ENCODE measurements around the gene RUNDC3A. TPM values are rescaled to one million over a fixed set of nuclear protein-coding genes. Genes with fewer than 3 reads are reported as not detected.

The RUNDC3A gene
- total RNA-seq, 1 donor from 2014 or later = 0.60 TPM

DNA sequence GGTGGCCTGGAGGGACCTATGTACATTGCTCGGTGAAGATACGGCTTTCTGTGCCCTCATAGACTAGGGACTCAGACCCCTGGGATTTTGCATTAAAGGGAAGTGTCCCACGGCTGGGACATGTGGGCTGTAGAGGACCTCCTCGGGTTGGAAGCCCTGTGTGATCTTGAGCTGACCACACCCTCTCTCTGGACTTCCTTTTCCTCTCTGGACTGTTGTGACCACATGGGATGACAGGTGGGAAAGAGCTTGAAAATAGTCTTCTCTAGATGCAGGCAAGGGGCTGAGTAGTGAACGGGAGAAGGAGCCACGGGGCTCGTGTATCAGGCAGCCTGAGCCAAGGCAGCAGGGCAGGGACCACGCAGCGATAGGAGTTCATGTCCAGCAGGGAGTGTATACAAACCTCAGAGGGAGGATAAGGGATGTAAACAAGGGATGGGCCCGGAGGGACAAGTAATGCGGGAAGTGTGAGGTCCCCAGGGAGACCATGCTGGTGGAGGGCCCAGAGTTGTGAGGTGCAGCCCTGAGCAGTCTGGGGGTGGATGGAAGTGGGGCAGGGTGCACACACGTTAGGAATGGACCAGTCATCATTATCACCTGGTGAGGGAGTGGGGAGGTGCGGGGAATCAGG, 36.0 kb upstream of the RUNDC3A start:
- Mint-ChIP-seq H3K27ac (no peak overlapping the region), H3K4me3 (no peak overlapping the region), H3K27me3 (ENCODE audit: low read depth) (peaks cover 14% of the 10 kb centered on the region), H3K36me3 (no peaks in the 10 kb centered on the region), H3K9me3 (no peaks in the 10 kb centered on the region), H3K4me1 (no peaks in the 10 kb centered on the region)
- TF ChIP-seq, protein P1, sequence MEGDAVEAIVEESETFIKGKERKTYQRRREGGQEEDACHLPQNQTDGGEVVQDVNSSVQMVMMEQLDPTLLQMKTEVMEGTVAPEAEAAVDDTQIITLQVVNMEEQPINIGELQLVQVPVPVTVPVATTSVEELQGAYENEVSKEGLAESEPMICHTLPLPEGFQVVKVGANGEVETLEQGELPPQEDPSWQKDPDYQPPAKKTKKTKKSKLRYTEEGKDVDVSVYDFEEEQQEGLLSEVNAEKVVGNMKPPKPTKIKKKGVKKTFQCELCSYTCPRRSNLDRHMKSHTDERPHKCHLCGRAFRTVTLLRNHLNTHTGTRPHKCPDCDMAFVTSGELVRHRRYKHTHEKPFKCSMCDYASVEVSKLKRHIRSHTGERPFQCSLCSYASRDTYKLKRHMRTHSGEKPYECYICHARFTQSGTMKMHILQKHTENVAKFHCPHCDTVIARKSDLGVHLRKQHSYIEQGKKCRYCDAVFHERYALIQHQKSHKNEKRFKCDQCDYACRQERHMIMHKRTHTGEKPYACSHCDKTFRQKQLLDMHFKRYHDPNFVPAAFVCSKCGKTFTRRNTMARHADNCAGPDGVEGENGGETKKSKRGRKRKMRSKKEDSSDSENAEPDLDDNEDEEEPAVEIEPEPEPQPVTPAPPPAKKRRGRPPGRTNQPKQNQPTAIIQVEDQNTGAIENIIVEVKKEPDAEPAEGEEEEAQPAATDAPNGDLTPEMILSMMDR (IDR thresholded peaks at IDR 0.05; ENCODE audit: unreplicated experiment) = no peak
- DNase-seq (ENCODE audit: low spot score in 2 of 2, unreplicated experiment in 2 of 2) = no peak

DNA sequence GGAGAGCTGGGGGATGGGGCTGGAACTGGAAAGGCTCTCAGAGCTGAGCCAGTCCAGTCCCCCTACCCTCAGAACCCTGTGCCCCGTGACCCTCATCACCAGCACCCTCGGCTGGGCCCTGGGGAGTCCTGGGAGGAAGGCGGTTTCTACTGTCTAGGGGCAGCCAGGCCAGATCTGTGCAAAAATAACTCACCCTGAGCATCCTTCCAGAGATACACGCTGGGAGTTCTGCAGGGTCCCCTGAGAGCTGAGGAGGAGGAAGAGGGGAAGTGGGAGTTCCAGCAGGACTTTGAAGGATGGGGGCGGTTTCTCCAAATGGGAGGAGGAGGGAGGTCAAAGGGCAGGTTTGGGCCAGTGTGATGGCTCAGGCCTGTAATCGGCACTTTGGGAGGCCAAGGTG, 35.4 kb upstream of the RUNDC3A start:
- TF ChIP-seq, protein P1 (IDR thresholded peaks at IDR 0.05; ENCODE audit: unreplicated experiment) = no peak
- no peak overlapping the region for H3K4me3 Mint-ChIP-seq
- DNase-seq (ENCODE audit: low spot score in 2 of 2, unreplicated experiment in 2 of 2) = no peak
- no peaks in the 10 kb centered on the region for H3K4me1 Mint-ChIP-seq
- H3K36me3 Mint-ChIP-seq = no peaks in the 10 kb centered on the region
- peaks cover 14% of the 10 kb centered on the region for H3K27me3 Mint-ChIP-seq (ENCODE audit: low read depth)
- no peaks in the 10 kb centered on the region for H3K9me3 Mint-ChIP-seq
- H3K27ac Mint-ChIP-seq = no peak overlapping the region

DNA sequence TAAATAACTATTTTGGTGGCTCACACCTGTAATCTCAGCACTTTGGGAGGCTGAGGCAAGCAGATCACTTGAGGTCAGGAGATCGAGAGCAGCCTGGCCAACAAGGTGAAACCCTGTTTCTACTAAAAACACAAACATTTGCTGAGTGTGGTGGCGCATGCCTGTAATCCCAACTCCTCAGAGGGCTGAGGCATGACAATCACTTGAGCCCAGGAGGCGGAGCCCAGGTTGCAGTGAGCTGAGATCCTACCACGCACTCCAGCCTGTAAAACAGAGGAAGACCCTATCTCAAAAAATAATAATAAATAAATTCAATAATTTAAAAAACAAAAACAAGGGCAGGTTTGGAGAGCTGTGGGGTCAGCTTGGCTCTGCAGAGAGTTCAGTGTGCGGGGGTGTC, 34.8 kb upstream of the RUNDC3A start:
- H3K4me1 Mint-ChIP-seq = no peaks in the 10 kb centered on the region
- H3K27me3 Mint-ChIP-seq (ENCODE audit: low read depth) = peaks cover 15% of the 10 kb centered on the region
- TF ChIP-seq, protein P1 (IDR thresholded peaks at IDR 0.05; ENCODE audit: unreplicated experiment) = no peak
- no peaks in the 10 kb centered on the region for H3K9me3 Mint-ChIP-seq
- no peak overlapping the region for H3K27ac Mint-ChIP-seq
- DNase-seq (ENCODE audit: low spot score in 2 of 2, unreplicated experiment in 2 of 2) = no peak
- no peak overlapping the region for H3K4me3 Mint-ChIP-seq
- H3K36me3 Mint-ChIP-seq = no peaks in the 10 kb centered on the region

DNA sequence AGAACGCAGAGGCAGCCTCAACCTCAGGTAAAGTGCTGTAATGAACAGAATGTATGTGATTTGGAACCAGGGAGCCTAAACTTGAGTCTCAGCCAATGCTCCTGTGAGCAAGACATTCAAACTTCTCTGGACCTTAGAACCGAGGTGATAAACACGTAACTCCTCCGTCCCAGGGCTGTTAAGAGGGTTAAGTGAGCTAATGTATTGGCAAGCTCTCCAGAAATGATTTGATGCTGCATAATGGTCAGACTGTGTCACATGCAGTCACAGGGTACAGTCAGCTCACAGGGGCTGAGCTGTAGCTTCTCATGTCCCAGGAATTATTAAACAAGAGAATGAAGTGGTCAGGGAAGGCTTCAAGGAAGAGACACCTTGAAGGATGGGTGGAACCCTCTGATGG, 30.4 kb upstream of the RUNDC3A start:
- no peaks in the 10 kb centered on the region for H3K4me1 Mint-ChIP-seq
- no peak overlapping the region for H3K27ac Mint-ChIP-seq
- peaks cover 15% of the 10 kb centered on the region for H3K27me3 Mint-ChIP-seq (ENCODE audit: low read depth)
- H3K36me3 Mint-ChIP-seq = no peaks in the 10 kb centered on the region
- no peaks in the 10 kb centered on the region for H3K9me3 Mint-ChIP-seq
- no peak for DNase-seq (ENCODE audit: low spot score in 2 of 2, unreplicated experiment in 2 of 2)
- TF ChIP-seq, protein P1 (IDR thresholded peaks at IDR 0.05; ENCODE audit: unreplicated experiment) = no peak
- no peak overlapping the region for H3K4me3 Mint-ChIP-seq

DNA sequence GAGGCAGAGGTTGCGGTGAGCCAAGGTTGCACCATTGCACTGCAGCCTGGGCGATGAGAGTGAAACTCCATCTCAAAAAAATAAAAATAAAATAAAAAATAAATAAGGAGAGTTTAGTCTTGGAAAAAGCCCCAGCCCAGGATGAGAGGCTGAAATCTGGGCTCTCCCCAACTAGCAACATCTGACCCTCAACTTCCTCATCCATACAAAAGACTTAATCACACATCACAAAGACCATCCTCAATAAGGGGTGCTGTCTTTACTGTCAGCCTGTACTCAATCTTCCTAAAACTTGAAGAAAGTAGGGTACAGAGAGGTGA, 29.1 kb upstream of the RUNDC3A start:
- Mint-ChIP-seq H3K36me3 (no peaks in the 10 kb centered on the region), H3K27me3 (ENCODE audit: low read depth) (peaks cover 13% of the 10 kb centered on the region), H3K27ac (no peak overlapping the region), H3K9me3 (no peaks in the 10 kb centered on the region), H3K4me1 (no peaks in the 10 kb centered on the region), H3K4me3 (no peak overlapping the region)
- TF ChIP-seq, protein P1 (IDR thresholded peaks at IDR 0.05; ENCODE audit: unreplicated experiment) = no peak
- no peak for DNase-seq (ENCODE audit: low spot score in 2 of 2, unreplicated experiment in 2 of 2)

Measured in mesothelial cell of epicardium (in vitro differentiated cells).